HG03095 (cell line): ENCODE data around the gene EOLA2.
"Not testable (repeated sequence)": the region's sequence is repeated elsewhere in the genome, so short reads cannot be mapped to it uniquely, and the experiment has no call there.

ENCODE experiments used
- ATAC-seq: cut with Tn5 transposase; IDR thresholded peaks from one replicate; pipeline ENCODE4 v1.9.1; 2021; ENCODE audit warnings: moderate library complexity; ENCODE audit not compliant: unreplicated experiment

EOLA2 gene

GRCh38 chrX:149933547-149933946 lies 4.7 kb downstream of the EOLA2 start:
- not testable (repeated sequence) for ATAC-seq

- ATAC-seq = not testable (repeated sequence)
These were observed 5.3 kb downstream of the EOLA2 start for GRCh38 chrX:149932970-149933369.

- ATAC-seq = not testable (repeated sequence)
These were observed 6.1 kb downstream of the EOLA2 start for GRCh38 chrX:149932150-149932549.

GRCh38 chrX:149931355-149931754 lies 6.9 kb downstream of the EOLA2 start:
- ATAC-seq = not testable (repeated sequence)

- ATAC-seq = not testable (repeated sequence)
These were observed 8.9 kb downstream of the EOLA2 start, which contains the start of gene HSFX4 for GRCh38 chrX:149929400-149929799. Gene HSFX4 (plus strand): TSS chrX:149929573. CDS start chrX:149929645, 72 bp downstream.

- not testable (repeated sequence) for ATAC-seq
These were observed 9.7 kb downstream of the EOLA2 start for GRCh38 chrX:149928635-149929034.

GRCh38 chrX:149927964-149928258 lies 10.4 kb downstream of the EOLA2 start:
- peak; percentile 14 for ATAC-seq

- ATAC-seq = peak; percentile 44
These were observed 10.9 kb downstream of the EOLA2 start for GRCh38 chrX:149927245-149927963.

- ATAC-seq = not testable (repeated sequence)
These were observed 13.9 kb downstream of the EOLA2 start for GRCh38 chrX:149924434-149924833.

- ATAC-seq = not testable (repeated sequence)
These were observed 14.5 kb downstream of the EOLA2 start for GRCh38 chrX:149923836-149924235.

- ATAC-seq = peak; percentile 85
These were observed 21.4 kb downstream of the EOLA2 start for GRCh38 chrX:149916745-149917392.

- ATAC-seq = no peak
These were observed 28.1 kb downstream of the EOLA2 start for GRCh38 chrX:149910178-149910695.

GRCh38 chrX:149909324-149910177 lies 28.7 kb downstream of the EOLA2 start:
- no peak for ATAC-seq

GRCh38 chrX:149908727-149909126 lies 29.6 kb downstream of the EOLA2 start:
- no peak for ATAC-seq

GRCh38 chrX:149908308-149908707 lies 30.0 kb downstream of the EOLA2 start:
- ATAC-seq = no peak

- peak; percentile 79 for ATAC-seq
These were observed 34.2 kb downstream of the EOLA2 start for GRCh38 chrX:149903889-149904748.

- no peak for ATAC-seq
These were observed 39.7 kb downstream of the EOLA2 start for GRCh38 chrX:149898554-149898953.

GRCh38 chrX:149890828-149891227 lies 47.5 kb downstream of the EOLA2 start:
- ATAC-seq = not testable (repeated sequence)
